Measurements from ENCODE around the gene GYS1.
"Not testable (repeated sequence)": the region's sequence is repeated elsewhere in the genome, so short reads cannot be mapped to it uniquely, and the experiment has no call there.

GYS1 gene

GRCh38 chr19:48993175-48994034, at the start of gene GYS1, which contains the start of gene RUVBL2:
GYS1 (minus strand) TSS chr19:48993309; CDS start chr19:48993112, 197 bp downstream.
RUVBL2 (plus strand) TSS chr19:48993887; CDS start chr19:48993912, 25 bp downstream.
- in situ Hi-C loops (cut with HindIII; ENCODE audit: low sequenced_read_pairs), result no loop called here

GRCh38 chr19:49042666-49043065, 49.6 kb upstream of the GYS1 start:
- in situ Hi-C loops (cut with HindIII; ENCODE audit: low sequenced_read_pairs), result not testable (repeated sequence)

GRCh38 chr19:49042177-49042576, 49.1 kb upstream of the GYS1 start:
- in situ Hi-C loops (cut with HindIII; ENCODE audit: low sequenced_read_pairs), result no loop called here

GRCh38 chr19:49039736-49040135, 46.6 kb upstream of the GYS1 start:
- in situ Hi-C loops (cut with HindIII; ENCODE audit: low sequenced_read_pairs), result not testable (repeated sequence)

- in situ Hi-C loops (cut with HindIII; ENCODE audit: low sequenced_read_pairs), result not testable (repeated sequence)
These were observed 45.6 kb upstream of the GYS1 start for GRCh38 chr19:49038557-49039276.

- in situ Hi-C loops (cut with HindIII; ENCODE audit: low sequenced_read_pairs), result not testable (repeated sequence)
These were observed 45.0 kb upstream of the GYS1 start for GRCh38 chr19:49038111-49038510.

GRCh38 chr19:49036815-49037214, 43.7 kb upstream of the GYS1 start, which contains the start of gene CGB1:
CGB1 (minus strand) TSS chr19:49036895; CDS start chr19:49036711, 184 bp downstream.
- in situ Hi-C loops (cut with HindIII; ENCODE audit: low sequenced_read_pairs), result not testable (repeated sequence)

- in situ Hi-C loops (cut with HindIII; ENCODE audit: low sequenced_read_pairs), result not testable (repeated sequence)
These were observed 38.7 kb upstream of the GYS1 start, which contains the start of gene CGB2 for GRCh38 chr19:49031642-49032301. CGB2 (plus strand) TSS chr19:49031890; CDS start chr19:49032096, 206 bp downstream.

- in situ Hi-C loops (cut with HindIII; ENCODE audit: low sequenced_read_pairs), result not testable (repeated sequence)
These were observed 37.2 kb upstream of the GYS1 start for GRCh38 chr19:49030323-49030722.

- in situ Hi-C loops (cut with HindIII; ENCODE audit: low sequenced_read_pairs), result not testable (repeated sequence)
These were observed 36.6 kb upstream of the GYS1 start for GRCh38 chr19:49029749-49030148.

GRCh38 chr19:49028686-49029085, 35.6 kb upstream of the GYS1 start:
- in situ Hi-C loops (cut with HindIII; ENCODE audit: low sequenced_read_pairs), result not testable (repeated sequence)

GRCh38 chr19:49025599-49025998, 32.5 kb upstream of the GYS1 start:
- in situ Hi-C loops (cut with HindIII; ENCODE audit: low sequenced_read_pairs), result not testable (repeated sequence)

- in situ Hi-C loops (cut with HindIII; ENCODE audit: low sequenced_read_pairs), result not testable (repeated sequence)
These were observed 32.0 kb upstream of the GYS1 start for GRCh38 chr19:49025088-49025487.

- in situ Hi-C loops (cut with HindIII; ENCODE audit: low sequenced_read_pairs), result not testable (repeated sequence)
These were observed 31.1 kb upstream of the GYS1 start, which contains the start of gene CGB3 for GRCh38 chr19:49024233-49024632. CGB3 (minus strand) TSS chr19:49024333; CDS start chr19:49023971, 362 bp downstream.

GRCh38 chr19:49022116-49022515, 29.0 kb upstream of the GYS1 start:
- in situ Hi-C loops (cut with HindIII; ENCODE audit: low sequenced_read_pairs), result no loop called here

- in situ Hi-C loops (cut with HindIII; ENCODE audit: low sequenced_read_pairs), result no loop called here
These were observed 28.1 kb upstream of the GYS1 start for GRCh38 chr19:49020931-49021895.

GRCh38 chr19:49020342-49020741, 27.2 kb upstream of the GYS1 start:
- in situ Hi-C loops (cut with HindIII; ENCODE audit: low sequenced_read_pairs), result no loop called here

GRCh38 chr19:49019242-49019932, 26.3 kb upstream of the GYS1 start:
- in situ Hi-C loops (cut with HindIII; ENCODE audit: low sequenced_read_pairs), result no loop called here
